Neural cell (in vitro differentiated cells): Measurements from ENCODE around the gene SULF2.

Experiments used
- RAD21 ChIP-seq: fragments of 450-650 bp; conservative IDR thresholded peaks from 2 replicates; pipeline ENCODE4 v1.6.1; 2014; ENCODE audit warnings: antibody characterized with exemption, mild to moderate bottlenecking, moderate library complexity
- TAF1 ChIP-seq: IDR thresholded peaks from 2 replicates; pipeline ENCODE4 v1.6.1; 2012; ENCODE audit warnings: low read depth
- TF ChIP-seq, protein P1 (sequence below): fragments of 450-650 bp; IDR thresholded peaks from 2 replicates; pipeline ENCODE4 v1.5.1; 2014; ENCODE audit warnings: antibody characterized with exemption, mild to moderate bottlenecking, moderate library complexity; ENCODE audit not compliant: poor library complexity, severe bottlenecking

DNA sequence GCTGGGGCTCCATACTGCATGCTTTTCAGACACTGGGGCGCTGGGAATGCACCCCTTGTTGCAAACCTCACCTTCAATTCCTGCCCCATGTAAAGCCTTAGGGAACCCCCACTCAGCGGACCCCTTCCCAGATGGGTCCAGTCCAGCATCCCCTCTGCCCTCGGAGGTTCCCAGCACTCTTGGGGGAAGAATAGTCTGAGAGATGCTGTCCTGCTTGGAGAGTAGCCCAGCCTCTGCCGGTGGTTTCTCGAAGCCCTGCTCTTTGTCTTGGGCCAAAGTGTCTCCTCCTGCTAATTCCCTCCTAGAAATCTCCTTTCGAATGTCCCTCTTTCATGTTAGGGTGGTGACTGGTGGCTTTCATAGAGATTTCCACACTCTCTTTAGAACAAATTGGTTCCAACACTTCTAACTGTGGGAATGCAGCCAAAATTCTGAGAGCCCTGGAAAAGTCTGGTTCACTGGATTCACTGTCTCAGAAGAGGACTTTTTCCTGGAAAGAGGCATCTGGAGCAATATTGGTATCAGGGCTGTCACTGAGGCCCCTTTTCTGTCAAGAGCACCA lies 24.9 kb upstream of the SULF2 start:
- TF ChIP-seq TAF1 (no peak), RAD21 (no peak)
- TF ChIP-seq, protein P1, sequence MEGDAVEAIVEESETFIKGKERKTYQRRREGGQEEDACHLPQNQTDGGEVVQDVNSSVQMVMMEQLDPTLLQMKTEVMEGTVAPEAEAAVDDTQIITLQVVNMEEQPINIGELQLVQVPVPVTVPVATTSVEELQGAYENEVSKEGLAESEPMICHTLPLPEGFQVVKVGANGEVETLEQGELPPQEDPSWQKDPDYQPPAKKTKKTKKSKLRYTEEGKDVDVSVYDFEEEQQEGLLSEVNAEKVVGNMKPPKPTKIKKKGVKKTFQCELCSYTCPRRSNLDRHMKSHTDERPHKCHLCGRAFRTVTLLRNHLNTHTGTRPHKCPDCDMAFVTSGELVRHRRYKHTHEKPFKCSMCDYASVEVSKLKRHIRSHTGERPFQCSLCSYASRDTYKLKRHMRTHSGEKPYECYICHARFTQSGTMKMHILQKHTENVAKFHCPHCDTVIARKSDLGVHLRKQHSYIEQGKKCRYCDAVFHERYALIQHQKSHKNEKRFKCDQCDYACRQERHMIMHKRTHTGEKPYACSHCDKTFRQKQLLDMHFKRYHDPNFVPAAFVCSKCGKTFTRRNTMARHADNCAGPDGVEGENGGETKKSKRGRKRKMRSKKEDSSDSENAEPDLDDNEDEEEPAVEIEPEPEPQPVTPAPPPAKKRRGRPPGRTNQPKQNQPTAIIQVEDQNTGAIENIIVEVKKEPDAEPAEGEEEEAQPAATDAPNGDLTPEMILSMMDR = no peak
